GM21825 (cell line): Measurements from ENCODE around the gene PANK1.

Experiments used
- ATAC-seq: cut with Tn5 transposase; IDR thresholded peaks from one replicate; pipeline ENCODE4 v1.9.1; 2021; ENCODE audit warnings: mild to moderate bottlenecking, moderate library complexity; ENCODE audit not compliant: unreplicated experiment

Gene PANK1

DNA sequence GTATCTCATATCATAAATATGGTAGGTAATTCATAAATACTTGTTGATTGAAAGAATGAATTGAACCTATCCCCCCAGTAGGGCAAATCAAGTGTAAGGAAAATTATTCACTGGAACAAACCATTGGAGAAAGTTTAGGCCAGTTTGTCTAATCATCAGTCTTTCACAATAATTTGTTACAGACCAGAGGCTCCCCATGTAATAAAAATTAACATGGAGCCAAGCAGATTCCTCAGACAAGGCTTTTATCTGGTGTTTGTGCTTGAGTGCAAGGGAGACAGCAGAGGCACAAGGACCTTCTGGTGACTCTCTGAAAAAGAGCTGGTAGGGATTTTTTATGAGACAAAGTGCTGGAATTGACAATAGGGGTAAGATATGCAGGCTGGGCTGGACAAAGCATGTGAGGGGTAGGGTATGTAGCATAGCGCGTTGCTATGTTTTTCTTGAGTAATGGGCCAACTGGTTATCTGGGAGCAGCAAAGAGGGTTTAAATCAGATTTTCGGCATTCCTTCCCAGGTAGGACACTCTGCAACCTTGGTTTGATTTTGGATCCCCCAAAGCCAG lies 7.8 kb upstream of the PANK1 start:
- no peak for ATAC-seq

DNA sequence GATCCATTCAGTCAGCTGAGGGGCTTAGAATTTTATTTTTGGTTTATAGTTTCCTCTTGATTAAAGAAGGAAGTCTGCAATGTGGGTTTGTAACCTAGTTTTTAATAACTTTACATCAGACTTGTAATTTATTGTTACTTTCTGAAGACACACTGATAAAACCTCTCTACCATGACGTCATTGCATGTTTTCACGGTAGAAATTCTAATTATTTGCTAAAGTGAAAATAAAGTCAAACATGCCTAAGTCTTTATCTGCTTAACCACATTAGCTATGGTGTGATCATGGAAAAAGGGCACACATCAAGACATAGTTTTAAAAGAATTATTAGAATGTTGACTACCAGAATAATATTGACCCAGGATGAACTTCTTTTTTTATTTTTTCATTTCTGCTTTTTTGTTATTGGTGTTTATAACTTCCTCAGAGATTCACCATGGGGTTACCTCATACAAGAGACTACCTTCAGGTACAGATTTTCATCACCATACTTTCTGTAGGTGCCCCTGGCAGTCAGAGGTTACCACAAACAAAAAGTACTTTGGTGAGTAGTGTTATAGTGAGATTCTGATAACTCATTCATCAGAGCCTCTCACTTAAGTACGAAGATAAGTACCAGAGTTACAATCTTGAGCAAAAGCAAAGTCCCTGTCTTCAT lies 7.0 kb upstream of the PANK1 start:
- ATAC-seq: no peak

DNA sequence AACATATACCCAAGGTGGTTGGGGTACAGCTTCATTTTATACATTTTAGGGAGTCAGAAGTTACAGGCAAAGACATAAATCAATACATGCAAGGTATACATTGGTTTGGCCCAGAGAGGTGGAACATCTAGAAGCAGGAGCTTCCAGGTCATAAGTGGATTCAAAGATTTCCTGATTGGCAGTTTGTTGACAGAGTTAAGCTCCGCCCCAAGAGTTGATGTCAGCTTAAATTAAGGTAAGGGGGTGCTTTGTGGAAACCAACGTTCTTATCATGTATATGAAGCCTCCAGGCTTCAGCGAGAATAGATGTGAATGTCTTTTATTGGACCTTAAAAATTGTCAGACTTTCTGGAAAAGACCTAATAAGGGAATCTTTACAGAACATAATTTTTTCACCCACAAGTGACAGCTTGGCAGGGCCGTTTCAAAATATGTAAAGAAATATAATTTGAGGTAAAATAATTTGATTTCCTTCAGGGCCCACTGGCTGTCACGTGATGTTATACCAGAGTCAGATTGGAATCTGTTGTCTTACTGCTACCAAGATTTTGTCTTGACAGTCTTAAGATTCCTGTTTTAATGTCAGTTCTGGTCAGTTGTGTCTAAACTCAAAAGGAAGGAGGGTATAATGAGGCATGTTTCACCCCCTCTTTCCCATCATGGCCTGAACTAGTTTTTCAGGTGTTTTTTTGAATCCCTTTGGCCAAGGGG lies 6.3 kb upstream of the PANK1 start:
- no peak for ATAC-seq

- ATAC-seq: no peak
Measured at GRCh38 chr10:89649051-89649450, 4.0 kb upstream of the PANK1 start.

- no peak for ATAC-seq
Measured at GRCh38 chr10:89648074-89648473, 3.0 kb upstream of the PANK1 start.

GRCh38 chr10:89646889-89647657 lies 2.0 kb upstream of the PANK1 start:
- ATAC-seq: no peak

- ATAC-seq: no peak
Measured at GRCh38 chr10:89645742-89646172, 715 bp upstream of the PANK1 start.

GRCh38 chr10:89644691-89644966 lies 413 bp downstream of the PANK1 start:
- peak; percentile 33 for ATAC-seq

GRCh38 chr10:89643812-89644690 lies 991 bp downstream of the PANK1 start:
- ATAC-seq: peak; percentile 89

DNA sequence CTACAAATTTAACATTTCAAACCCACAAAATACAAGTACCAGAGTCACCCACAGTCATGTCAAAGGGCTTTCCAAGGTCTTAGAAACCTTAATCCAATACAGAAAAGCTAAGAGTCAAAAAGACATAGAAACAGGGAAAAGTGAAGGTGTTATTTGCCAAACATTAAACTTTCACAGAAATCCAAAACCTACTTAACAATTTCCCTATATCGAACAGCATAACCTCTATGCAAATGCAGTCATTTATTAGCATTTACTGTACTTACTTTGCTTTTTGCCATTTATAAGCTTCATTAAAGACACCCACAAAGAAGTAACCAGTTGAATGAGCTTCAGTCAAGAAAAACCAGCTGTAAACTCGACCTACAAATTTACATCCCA lies 1.6 kb downstream of the PANK1 start:
- no peak for ATAC-seq

DNA sequence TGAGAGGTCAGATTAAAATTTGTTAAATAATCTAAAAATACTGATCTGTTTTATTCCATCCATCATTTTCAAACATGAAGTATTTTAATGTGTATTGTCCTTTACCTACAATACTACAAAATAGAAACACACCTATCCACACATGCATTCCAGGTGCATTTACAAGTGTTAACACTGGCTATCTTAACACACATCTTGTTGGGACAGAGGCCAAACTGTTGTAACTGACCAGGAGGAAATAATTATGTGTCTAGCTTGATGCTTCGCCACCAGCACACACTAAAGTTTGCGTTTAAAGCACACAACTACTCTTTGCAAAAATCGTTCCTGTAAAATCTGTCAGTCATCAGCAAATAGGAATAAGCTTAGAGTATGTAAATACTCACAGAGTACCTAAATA lies 2.8 kb downstream of the PANK1 start:
- no peak for ATAC-seq

GRCh38 chr10:89640241-89640640 lies 4.8 kb downstream of the PANK1 start:
- ATAC-seq: no peak

- ATAC-seq: no peak
Measured at GRCh38 chr10:89639326-89639725, 5.7 kb downstream of the PANK1 start.

DNA sequence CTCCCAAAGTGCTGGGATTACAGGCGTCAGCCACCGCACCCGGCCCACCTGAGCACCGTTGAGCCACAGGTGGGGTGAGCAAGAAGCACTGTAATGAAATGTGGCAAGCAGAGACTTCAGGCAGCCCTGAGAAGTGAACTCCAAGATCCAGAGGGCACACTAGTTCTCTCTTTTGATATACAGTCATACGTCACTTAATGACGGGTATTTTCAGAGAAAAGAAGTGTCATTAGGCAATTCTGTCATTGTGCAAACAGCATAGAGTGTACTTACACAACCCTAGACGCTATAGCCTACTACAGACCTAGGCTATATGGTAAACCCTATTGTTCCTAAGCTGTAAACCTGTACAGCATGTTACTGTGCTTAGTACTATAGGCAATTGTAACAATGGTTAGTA lies 7.9 kb downstream of the PANK1 start:
- ATAC-seq: no peak

DNA sequence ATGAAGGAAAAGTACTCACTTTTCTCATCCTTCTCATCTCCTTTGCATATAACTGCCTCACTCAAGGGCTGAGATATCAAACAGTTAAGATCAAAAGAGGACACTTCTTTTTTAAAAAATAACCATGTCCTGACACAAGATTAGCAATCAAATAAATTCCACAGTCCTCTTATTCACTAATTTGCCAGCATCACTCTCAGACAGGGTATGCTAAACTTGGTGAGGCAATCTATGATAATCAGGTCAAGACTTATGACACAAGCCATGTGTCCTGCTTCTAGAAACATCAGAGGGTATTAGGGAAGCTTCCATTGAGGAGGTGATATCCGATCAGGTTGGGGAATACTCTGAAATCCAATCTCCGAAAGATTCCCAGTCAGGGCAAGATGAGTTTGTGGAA lies 10.4 kb downstream of the PANK1 start:
- no peak for ATAC-seq

GRCh38 chr10:89633484-89633883 lies 11.6 kb downstream of the PANK1 start:
- no peak for ATAC-seq

DNA sequence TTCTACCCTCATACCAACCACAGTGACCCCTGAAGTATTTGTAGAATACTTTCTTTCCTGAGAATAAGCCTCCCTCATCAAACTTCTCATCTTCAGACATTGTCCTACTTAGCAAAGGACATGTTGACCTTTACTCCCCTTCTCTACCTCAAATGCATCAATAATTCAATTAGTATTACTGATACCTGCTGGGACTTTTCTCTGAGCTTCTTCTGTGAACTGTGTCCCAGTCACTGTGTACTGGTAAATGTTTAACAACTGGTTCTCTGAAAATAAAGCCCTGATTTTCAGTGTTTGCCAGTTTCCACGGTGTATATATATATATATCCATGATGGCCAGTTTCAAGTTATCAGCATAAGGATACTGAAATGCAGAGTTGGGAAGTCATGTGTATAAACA lies 12.2 kb downstream of the PANK1 start:
- ATAC-seq: no peak

DNA sequence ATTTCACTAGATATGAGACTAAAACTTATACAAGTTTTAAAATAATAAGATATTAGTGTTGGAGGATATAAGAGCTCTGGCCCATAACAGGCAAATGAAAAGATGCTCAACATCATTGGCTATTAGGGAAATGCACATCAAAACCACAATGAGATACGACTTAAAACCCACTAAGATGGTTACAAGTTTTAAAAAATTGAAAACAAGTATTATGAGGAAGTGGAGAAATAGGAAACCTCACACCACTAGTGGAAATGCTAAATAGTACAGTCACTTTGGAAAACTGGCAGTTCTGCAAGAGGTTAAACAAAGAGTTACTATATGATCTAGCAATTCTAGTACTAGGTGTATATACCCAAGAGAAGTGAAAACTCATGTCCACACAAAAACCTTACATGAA lies 17.2 kb downstream of the PANK1 start:
- no peak for ATAC-seq

DNA sequence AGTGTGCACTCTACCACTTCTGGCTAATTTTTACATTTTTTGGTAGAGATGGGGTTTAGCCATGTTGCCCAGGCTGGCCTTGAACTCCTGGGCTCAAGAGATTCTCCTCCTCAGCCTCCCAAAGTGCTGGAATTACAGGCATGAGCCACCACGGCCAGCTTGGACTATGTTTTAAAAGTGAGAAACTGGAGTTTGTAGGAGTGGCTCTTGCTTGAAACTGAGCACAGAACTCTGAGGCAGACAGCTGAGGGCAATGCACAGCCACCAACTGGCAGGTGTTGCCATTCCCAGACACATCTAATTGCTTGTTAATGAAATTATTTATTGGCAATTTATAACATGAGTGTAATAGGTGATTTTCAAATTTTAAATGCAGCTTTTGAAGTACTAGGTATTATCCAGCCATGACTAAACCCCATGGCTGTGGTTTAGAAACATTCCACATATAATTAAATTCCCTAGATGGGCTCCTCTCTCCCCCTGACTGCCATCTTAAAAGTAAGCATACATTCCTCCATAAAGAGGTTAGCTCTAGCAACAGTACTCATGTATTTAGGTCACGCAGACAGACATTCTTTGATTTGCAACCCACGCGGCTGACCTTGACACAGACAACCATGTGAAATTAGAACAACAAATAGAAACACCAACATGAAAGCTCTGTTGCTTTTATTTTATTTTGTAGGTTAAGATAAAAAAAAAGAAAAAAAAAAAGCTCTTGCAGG lies 19.8 kb downstream of the PANK1 start:
- ATAC-seq: no peak

DNA sequence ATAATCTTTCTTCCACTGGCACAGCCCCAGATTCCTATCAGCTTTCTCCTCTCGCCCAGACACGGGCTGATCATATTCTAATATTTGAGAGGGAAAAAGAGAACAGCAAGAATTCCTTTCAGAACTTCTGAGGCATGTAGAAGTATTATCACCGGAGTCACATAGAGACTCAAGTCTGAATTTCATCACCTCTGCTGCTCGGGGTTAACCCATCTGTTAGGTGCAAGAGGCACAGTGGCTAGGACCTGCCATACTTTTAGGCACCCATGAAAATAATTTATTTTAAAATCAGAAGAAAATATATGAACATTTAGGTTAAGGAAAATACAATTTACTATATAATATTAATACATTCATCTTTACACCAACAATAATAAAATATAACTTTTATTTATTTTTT lies 21.0 kb downstream of the PANK1 start:
- no peak for ATAC-seq
